MCF 10A (cell line): Measurements from ENCODE around the gene TUBB8B. TPM values are rescaled to one million over a fixed set of nuclear protein-coding genes. Genes with fewer than 3 reads are reported as not detected.
"Not testable (repeated sequence)": the region's sequence is repeated elsewhere in the genome, so short reads cannot be mapped to it uniquely, and the experiment has no call there.

Experiments used
- BruUV-seq: library from RNA; stranded (reverse); fragments of 400-500 nt; replicated peaks from 2 replicates; lab custom pipeline; 2021; lab: Mats Ljungman, UMichigan
- CTCF ChIA-PET: fragments of 300-600 bp; sonication (Branson Sonifier 250); formaldehyde crosslinking; extraction: SDS; loops from one replicate; lab custom pipeline; 2021; ENCODE audit warnings: antibody characterized with exemption, inconsistent platforms; lab: Yijun Ruan, JAX
- POLR2A ChIA-PET: fragments of 300-600, 350-650 bp; sonication (Branson Sonifier 250); formaldehyde crosslinking; extraction: SDS; loops from one replicate; lab custom pipeline; 2020; ENCODE audit warnings: antibody characterized with exemption, inconsistent platforms; lab: Yijun Ruan, JAX
- DNase-seq: peaks from one replicate; pipeline ENCODE4 v3.0.0-alpha.2; 2018; ENCODE audit not compliant: unreplicated experiment
- H3K27ac Mint-ChIP-seq: one replicate; pipeline ENCODE4 v1.8.0; 2022; ENCODE audit warnings: mild to moderate bottlenecking, low read depth, mixed read lengths; ENCODE audit not compliant: unreplicated experiment
- H3K27me3 Mint-ChIP-seq: one replicate; pipeline ENCODE4 v1.8.0; 2022; ENCODE audit warnings: mixed read lengths; ENCODE audit not compliant: insufficient read depth, unreplicated experiment
- H3K36me3 Mint-ChIP-seq: one replicate; pipeline ENCODE4 v1.8.0; 2022; ENCODE audit warnings: mild to moderate bottlenecking, moderate library complexity, mixed read lengths; ENCODE audit not compliant: insufficient read depth, unreplicated experiment
- H3K4me1 Mint-ChIP-seq: one replicate; pipeline ENCODE4 v1.8.0; 2022; ENCODE audit warnings: mixed read lengths; ENCODE audit not compliant: insufficient read depth, unreplicated experiment
- H3K4me3 Mint-ChIP-seq: one replicate; pipeline ENCODE4 v1.8.0; 2022; ENCODE audit warnings: mild to moderate bottlenecking, moderate library complexity, mixed read lengths; ENCODE audit not compliant: unreplicated experiment
- H3K9me3 Mint-ChIP-seq: one replicate; pipeline ENCODE4 v1.8.0; 2022; ENCODE audit warnings: mixed read lengths; ENCODE audit not compliant: unreplicated experiment
- intact Hi-C: fragments of 100-400 bp; cut with micrococcal nuclease; formaldehyde crosslinking; loops from 2 replicates; pipeline ENCODE4 v1.14.1; 2022
- total RNA-seq: library from RNA; stranded (reverse); gene quantifications from 2 replicates; pipeline ENCODE4 v1.2.3, GENCODE V29; 2022

The TUBB8B gene
- total RNA-seq, 1 experiment from 2014 or later: not detected

GRCh38 chr18:90396-91193, 41.2 kb upstream of the TUBB8B start:
- BruUV-seq, H3K27me3 Mint-ChIP-seq, CTCF ChIA-PET, H3K4me1 Mint-ChIP-seq, H3K36me3 Mint-ChIP-seq, H3K9me3 Mint-ChIP-seq, POLR2A ChIA-PET, H3K4me3 Mint-ChIP-seq, intact Hi-C loops, H3K27ac Mint-ChIP-seq, DNase-seq: not testable (repeated sequence)

GRCh38 chr18:89124-89523, 39.7 kb upstream of the TUBB8B start:
- BruUV-seq, intact Hi-C loops, H3K4me3 Mint-ChIP-seq, CTCF ChIA-PET, POLR2A ChIA-PET, H3K27me3 Mint-ChIP-seq, DNase-seq, H3K9me3 Mint-ChIP-seq, H3K27ac Mint-ChIP-seq, H3K4me1 Mint-ChIP-seq, H3K36me3 Mint-ChIP-seq: not testable (repeated sequence)

GRCh38 chr18:84801-85200, 35.4 kb upstream of the TUBB8B start:
- POLR2A ChIA-PET, DNase-seq, H3K27ac Mint-ChIP-seq, intact Hi-C loops, BruUV-seq, H3K9me3 Mint-ChIP-seq, CTCF ChIA-PET, H3K4me1 Mint-ChIP-seq, H3K36me3 Mint-ChIP-seq, H3K27me3 Mint-ChIP-seq, H3K4me3 Mint-ChIP-seq: not testable (repeated sequence)

- not testable (repeated sequence) for H3K27me3 Mint-ChIP-seq
These were observed 33.3 kb upstream of the TUBB8B start for GRCh38 chr18:82626-83209.

GRCh38 chr18:80881-81280, 31.5 kb upstream of the TUBB8B start:
- H3K27ac Mint-ChIP-seq, H3K4me1 Mint-ChIP-seq, BruUV-seq, H3K36me3 Mint-ChIP-seq, CTCF ChIA-PET, H3K27me3 Mint-ChIP-seq, H3K9me3 Mint-ChIP-seq, H3K4me3 Mint-ChIP-seq, intact Hi-C loops, POLR2A ChIA-PET, DNase-seq: not testable (repeated sequence)

More at GRCh38 chr18:82626-83209, 33.3 kb upstream of the TUBB8B start:
- DNase-seq, H3K4me3 Mint-ChIP-seq, H3K9me3 Mint-ChIP-seq, CTCF ChIA-PET, H3K27ac Mint-ChIP-seq, POLR2A ChIA-PET, intact Hi-C loops, BruUV-seq, H3K4me1 Mint-ChIP-seq, H3K36me3 Mint-ChIP-seq: not testable (repeated sequence)

- DNase-seq, H3K27ac Mint-ChIP-seq, intact Hi-C loops, H3K36me3 Mint-ChIP-seq, H3K4me3 Mint-ChIP-seq, H3K27me3 Mint-ChIP-seq, BruUV-seq, H3K4me1 Mint-ChIP-seq, H3K9me3 Mint-ChIP-seq, POLR2A ChIA-PET, CTCF ChIA-PET: not testable (repeated sequence)
These were observed 30.8 kb upstream of the TUBB8B start for GRCh38 chr18:80202-80601.

GRCh38 chr18:75525-76160, 26.2 kb upstream of the TUBB8B start:
- CTCF ChIA-PET, H3K27me3 Mint-ChIP-seq, POLR2A ChIA-PET, H3K27ac Mint-ChIP-seq, DNase-seq, intact Hi-C loops, H3K9me3 Mint-ChIP-seq, H3K36me3 Mint-ChIP-seq, H3K4me3 Mint-ChIP-seq, BruUV-seq, H3K4me1 Mint-ChIP-seq: not testable (repeated sequence)

GRCh38 chr18:73181-73777, 23.9 kb upstream of the TUBB8B start:
- H3K9me3 Mint-ChIP-seq, intact Hi-C loops, POLR2A ChIA-PET, H3K4me1 Mint-ChIP-seq, BruUV-seq, H3K4me3 Mint-ChIP-seq, DNase-seq, H3K36me3 Mint-ChIP-seq, H3K27me3 Mint-ChIP-seq, CTCF ChIA-PET, H3K27ac Mint-ChIP-seq: not testable (repeated sequence)

GRCh38 chr18:67701-68100, 18.3 kb upstream of the TUBB8B start:
- H3K4me1 Mint-ChIP-seq, POLR2A ChIA-PET, H3K27me3 Mint-ChIP-seq, DNase-seq, H3K36me3 Mint-ChIP-seq, H3K9me3 Mint-ChIP-seq, BruUV-seq, CTCF ChIA-PET, intact Hi-C loops, H3K27ac Mint-ChIP-seq, H3K4me3 Mint-ChIP-seq: not testable (repeated sequence)
